ENCODE results near the gene SHROOM2.

The SHROOM2 gene

GRCh38 chrX:9947131-9947794 is 161.0 kb downstream of the SHROOM2 start:
- ChIA-PET CTCF (interaction anchor here (0.6 kb wide), 1 partner anchor 1137 kb away, joined by 3 read pairs; no protein-coding TSS in a partner anchor), POLR2A (ENCODE audit: low non-redundant PET) (no interaction called here)
- no peak for DNase-seq (ENCODE audit: low spot score)
- no peak for TF ChIP-seq CTCF (conservative IDR thresholded peaks at IDR 0.05; ENCODE audit: low read depth)
- H3K27ac ChIP-seq, result no peak overlapping the region

GRCh38 chrX:9948406-9948805 is 162.2 kb downstream of the SHROOM2 start:
- POLR2A ChIA-PET (ENCODE audit: low non-redundant PET), result no interaction called here
- CTCF ChIA-PET, result no interaction called here
- TF ChIP-seq CTCF (conservative IDR thresholded peaks at IDR 0.05; ENCODE audit: low read depth), result no peak
- no peak for DNase-seq (ENCODE audit: low spot score)
- no peak overlapping the region for H3K27ac ChIP-seq

- POLR2A ChIA-PET (ENCODE audit: low non-redundant PET), result no interaction called here
- no peak for TF ChIP-seq CTCF (conservative IDR thresholded peaks at IDR 0.05; ENCODE audit: low read depth)
- CTCF ChIA-PET, result no interaction called here
- H3K27ac ChIP-seq, result no peak overlapping the region
- DNase-seq (ENCODE audit: low spot score), result no peak
Observed at GRCh38 chrX:9952300-9952699, 166.1 kb downstream of the SHROOM2 start.

DNA sequence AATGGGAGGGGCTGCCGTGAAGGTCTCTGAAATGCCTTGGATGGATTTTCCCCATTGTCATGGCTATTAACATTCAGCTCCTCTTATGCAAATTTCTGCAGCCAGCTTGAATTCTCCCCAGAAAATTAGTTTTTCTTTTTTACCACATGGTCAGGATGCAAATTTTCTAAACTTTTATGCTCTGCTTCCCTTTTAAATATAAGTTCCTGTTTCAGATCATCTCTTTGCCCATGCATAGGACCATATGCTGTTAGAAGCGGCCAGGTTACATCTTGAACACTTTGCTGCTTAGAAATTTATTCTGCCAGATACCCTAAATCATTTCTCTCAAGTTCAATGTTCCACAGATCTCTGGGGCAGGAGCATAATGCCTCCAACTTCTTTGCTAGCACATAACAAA is 167.2 kb downstream of the SHROOM2 start:
- H3K27ac ChIP-seq, result no peak overlapping the region
- no peak for DNase-seq (ENCODE audit: low spot score)
- ChIA-PET POLR2A (ENCODE audit: low non-redundant PET) (no interaction called here), CTCF (no interaction called here)
- no peak for TF ChIP-seq CTCF (conservative IDR thresholded peaks at IDR 0.05; ENCODE audit: low read depth)

DNA sequence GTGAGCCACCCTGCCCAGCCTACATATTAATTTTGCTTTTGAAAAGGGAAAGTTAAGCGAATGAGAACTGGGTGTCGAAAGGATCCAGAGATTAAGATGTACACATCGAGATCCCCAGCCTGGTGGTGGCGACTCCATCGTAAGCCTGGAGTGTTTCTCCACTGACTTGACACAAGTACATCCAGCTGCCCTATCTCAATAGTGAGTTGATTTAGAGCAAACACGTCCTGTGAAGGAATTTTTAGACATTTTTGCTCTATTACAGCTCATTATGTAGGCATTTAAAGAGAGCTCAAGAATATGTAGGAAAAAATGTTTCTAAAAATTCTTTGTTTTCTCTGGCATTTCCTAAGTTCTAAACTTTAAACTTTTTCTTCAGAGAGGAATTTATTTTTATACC is 169.3 kb downstream of the SHROOM2 start:
- H3K27ac ChIP-seq, result no peak overlapping the region
- DNase-seq (ENCODE audit: low spot score), result no peak
- CTCF ChIA-PET, result no interaction called here
- TF ChIP-seq CTCF (conservative IDR thresholded peaks at IDR 0.05; ENCODE audit: low read depth), result no peak
- POLR2A ChIA-PET (ENCODE audit: low non-redundant PET), result no interaction called here

GRCh38 chrX:9957743-9958142 is 171.5 kb downstream of the SHROOM2 start:
- CTCF ChIA-PET, result interaction anchor here (0.6 kb wide), 1 partner anchor 122 kb away, joined by 3 read pairs; no protein-coding TSS in a partner anchor
- no peak for DNase-seq (ENCODE audit: low spot score)
- H3K27ac ChIP-seq, result no peak overlapping the region
- no peak for TF ChIP-seq CTCF (conservative IDR thresholded peaks at IDR 0.05; ENCODE audit: low read depth)
- POLR2A ChIA-PET (ENCODE audit: low non-redundant PET), result no interaction called here

All from RWPE1 (cell line).